A673 (cell line): Measurements from ENCODE around the gene ANKMY2. TPM values are rescaled to one million over a fixed set of nuclear protein-coding genes. Genes with fewer than 3 reads are reported as not detected.

Experiments
- BruUV-seq: library from RNA; stranded (reverse); fragments of 400-500 nt; replicated peaks from 2 replicates; lab custom pipeline; 2021; lab: Mats Ljungman, UMichigan
- CTCF ChIA-PET: fragments of 300-600 bp; sonication (Branson Sonifier 250); formaldehyde crosslinking; loops from one replicate; lab custom pipeline; 2022; ENCODE audit warnings: antibody characterized with exemption; lab: Charles Lee
- POLR2A ChIA-PET: fragments of 300-600 bp; sonication (Branson Sonifier 250); formaldehyde crosslinking; loops from one replicate; lab custom pipeline; 2022; ENCODE audit warnings: antibody characterized with exemption; ENCODE audit not compliant: low non-redundant PET; lab: Charles Lee
- DNase-seq: peaks from one replicate; pipeline ENCODE4 v3.0.0-alpha.2; 2015; ENCODE audit warnings: low spot score
- H3K27ac ChIP-seq: fragments of 200-600 bp; sonication (generic); 2 replicates; pipeline ENCODE4 v1.5.1; 2016; ENCODE audit warnings: mixed run types, low read depth, mild to moderate bottlenecking, mixed read lengths, antibody characterized with exemption, low read length; ENCODE audit not compliant: poor library complexity, severe bottlenecking
- H3K27me3 ChIP-seq: fragments of 200-600 bp; sonication (generic); replicated peaks from 2 replicates; pipeline ENCODE4 v1.6.1; 2017; ENCODE audit warnings: mixed run types, low read depth, mild to moderate bottlenecking, mixed read lengths, antibody characterized with exemption, low read length; ENCODE audit not compliant: insufficient read depth, poor library complexity
- H3K36me3 ChIP-seq: fragments of 200-600 bp; sonication (generic); 2 replicates; pipeline ENCODE4 v1.6.1; 2016; ENCODE audit warnings: mixed run types, mild to moderate bottlenecking, mixed read lengths, antibody characterized with exemption, low read length; ENCODE audit not compliant: insufficient read depth, poor library complexity, severe bottlenecking
- H3K4me1 ChIP-seq: fragments of 200-600 bp; sonication (generic); 2 replicates; pipeline ENCODE4 v1.6.1; 2017; ENCODE audit warnings: mixed run types, mild to moderate bottlenecking, mixed read lengths, antibody characterized with exemption, low read length; ENCODE audit not compliant: insufficient read depth, poor library complexity, severe bottlenecking
- H3K4me3 ChIP-seq: fragments of 200-600 bp; sonication (generic); 2 replicates; pipeline ENCODE4 v1.5.1; 2016; ENCODE audit warnings: low read depth, mixed run types, mild to moderate bottlenecking, mixed read lengths, low read length; ENCODE audit not compliant: poor library complexity, severe bottlenecking
- H3K9me3 ChIP-seq: fragments of 200-600 bp; sonication (generic); 2 replicates; pipeline ENCODE4 v1.6.1; 2016; ENCODE audit warnings: mixed run types, low read depth, mild to moderate bottlenecking, mixed read lengths, antibody characterized with exemption, low read length; ENCODE audit not compliant: poor library complexity, severe bottlenecking
- EZH2 ChIP-seq: fragments of 200-600 bp; sonication (generic); IDR thresholded peaks from 2 replicates; pipeline ENCODE4 v1.6.1; 2017; ENCODE audit warnings: borderline replicate concordance, low read depth, mild to moderate bottlenecking, mixed read lengths, antibody characterized with exemption, low read length; ENCODE audit not compliant: poor library complexity, severe bottlenecking
- intact Hi-C: fragments of 100-400 bp; cut with micrococcal nuclease; formaldehyde crosslinking; loops from one replicate; pipeline ENCODE4 v1.10.0; 2022; ENCODE audit not compliant: unreplicated experiment
- total RNA-seq: library from RNA; stranded (reverse); gene quantifications from 2 replicates; pipeline ENCODE4 v1.2.3, GENCODE V29; 2021
- TF ChIP-seq, protein P1 (sequence below): fragments of 300-800, 200-600 bp; sonication (generic); conservative IDR thresholded peaks from 2 replicates; pipeline ENCODE4 v1.5.1; 2017; ENCODE audit warnings: low read depth, mild to moderate bottlenecking, antibody characterized with exemption, low read length, moderate library complexity, mixed read lengths

ANKMY2 gene
- total RNA-seq, 1 experiment from 2014 or later, result 24.3 TPM

DNA sequence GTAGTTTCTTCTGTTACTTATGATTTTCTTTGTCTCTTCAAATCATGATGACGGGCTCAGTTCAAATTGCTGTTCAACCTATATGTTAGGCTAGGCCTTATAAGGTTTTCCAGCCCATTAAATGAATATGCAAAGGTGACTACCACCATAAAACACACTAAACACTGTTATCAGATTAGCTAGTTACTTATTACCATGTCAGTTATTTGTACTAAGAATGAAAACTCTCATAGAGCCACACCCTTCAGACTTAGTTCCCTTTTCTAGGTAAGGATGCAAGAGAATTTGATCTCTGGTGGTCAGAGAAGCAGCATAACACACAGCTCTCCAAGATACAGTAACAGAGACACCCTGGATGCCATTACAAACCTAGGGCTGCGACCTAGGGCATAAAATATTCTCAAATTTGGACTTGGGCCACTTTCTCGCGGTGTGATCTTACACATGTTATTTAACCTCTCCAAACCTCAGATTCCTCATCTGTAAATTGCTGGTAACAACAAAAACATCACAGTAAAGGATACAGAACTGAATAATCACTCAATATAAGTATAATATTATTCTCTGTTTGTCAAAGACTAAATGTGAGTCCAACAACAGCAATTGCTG is 35.6 kb downstream of the ANKMY2 start:
- POLR2A ChIA-PET, result no interaction called here
- no peaks in the 10 kb centered on the region for H3K4me1 ChIP-seq
- intact Hi-C loops, result loop anchor here (10.0 kb wide), 1 partner anchor 75 kb away; no protein-coding TSS in a partner anchor
- peaks cover 21% of the 10 kb centered on the region for H3K36me3 ChIP-seq
- BruUV-seq, result no TSS peak
- H3K27ac ChIP-seq, result no peak overlapping the region
- CTCF ChIA-PET, result no interaction called here
- no peak for DNase-seq
- no peaks in the 10 kb centered on the region for H3K9me3 ChIP-seq
- TF ChIP-seq EZH2, result no peak
- TF ChIP-seq, protein P1, sequence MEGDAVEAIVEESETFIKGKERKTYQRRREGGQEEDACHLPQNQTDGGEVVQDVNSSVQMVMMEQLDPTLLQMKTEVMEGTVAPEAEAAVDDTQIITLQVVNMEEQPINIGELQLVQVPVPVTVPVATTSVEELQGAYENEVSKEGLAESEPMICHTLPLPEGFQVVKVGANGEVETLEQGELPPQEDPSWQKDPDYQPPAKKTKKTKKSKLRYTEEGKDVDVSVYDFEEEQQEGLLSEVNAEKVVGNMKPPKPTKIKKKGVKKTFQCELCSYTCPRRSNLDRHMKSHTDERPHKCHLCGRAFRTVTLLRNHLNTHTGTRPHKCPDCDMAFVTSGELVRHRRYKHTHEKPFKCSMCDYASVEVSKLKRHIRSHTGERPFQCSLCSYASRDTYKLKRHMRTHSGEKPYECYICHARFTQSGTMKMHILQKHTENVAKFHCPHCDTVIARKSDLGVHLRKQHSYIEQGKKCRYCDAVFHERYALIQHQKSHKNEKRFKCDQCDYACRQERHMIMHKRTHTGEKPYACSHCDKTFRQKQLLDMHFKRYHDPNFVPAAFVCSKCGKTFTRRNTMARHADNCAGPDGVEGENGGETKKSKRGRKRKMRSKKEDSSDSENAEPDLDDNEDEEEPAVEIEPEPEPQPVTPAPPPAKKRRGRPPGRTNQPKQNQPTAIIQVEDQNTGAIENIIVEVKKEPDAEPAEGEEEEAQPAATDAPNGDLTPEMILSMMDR, result no peak
- H3K4me3 ChIP-seq, result no peak overlapping the region
- H3K27me3 ChIP-seq, result no peaks in the 10 kb centered on the region

DNA sequence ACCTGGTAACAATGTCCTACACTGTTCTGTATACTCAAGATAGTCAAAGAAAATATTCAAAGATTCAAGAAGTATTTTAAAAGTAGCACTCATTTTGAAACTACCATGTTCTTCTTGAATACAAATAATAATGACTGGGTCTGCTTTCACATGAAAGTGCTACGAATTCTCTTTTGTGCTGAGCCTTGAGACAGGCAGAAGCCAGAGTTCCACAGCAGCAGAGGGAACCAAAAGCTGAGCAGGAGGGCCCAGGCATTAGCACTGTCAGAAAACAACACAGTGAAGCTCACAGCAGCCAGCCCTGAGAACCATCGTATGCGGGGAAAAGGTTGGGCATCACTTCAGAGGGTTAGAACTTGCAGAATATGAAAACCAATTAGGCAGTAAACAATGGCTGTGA is 38.9 kb downstream of the ANKMY2 start:
- no peaks in the 10 kb centered on the region for H3K27me3 ChIP-seq
- H3K4me1 ChIP-seq, result no peaks in the 10 kb centered on the region
- no peak overlapping the region for H3K4me3 ChIP-seq
- POLR2A ChIA-PET, result no interaction called here
- no peak overlapping the region for H3K27ac ChIP-seq
- peaks cover 25% of the 10 kb centered on the region for H3K36me3 ChIP-seq
- no peak for DNase-seq
- intact Hi-C loops, result loop anchor here (10.0 kb wide), 1 partner anchor 78 kb away; no protein-coding TSS in a partner anchor
- TF ChIP-seq EZH2, result no peak
- TF ChIP-seq, protein P1, result no peak
- no peaks in the 10 kb centered on the region for H3K9me3 ChIP-seq
- no TSS peak for BruUV-seq
- CTCF ChIA-PET, result no interaction called here

DNA sequence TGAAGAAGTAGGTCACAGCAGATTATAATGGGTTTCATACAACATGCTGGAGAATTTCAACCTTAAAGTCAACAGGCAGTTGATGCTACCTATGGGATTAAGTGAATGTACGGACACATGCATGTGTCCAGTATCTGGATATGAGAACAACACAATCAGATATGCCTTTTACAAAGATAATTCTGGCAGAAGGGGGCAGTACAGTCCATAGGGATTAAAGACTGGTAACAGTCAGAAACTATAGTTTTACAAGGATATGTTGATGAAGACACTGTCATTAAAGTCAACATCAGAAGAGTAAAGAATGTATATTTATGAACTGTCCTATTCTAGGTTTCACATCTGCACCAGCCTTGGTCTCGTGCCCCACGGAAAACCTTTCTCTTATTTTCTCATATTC is 41.5 kb downstream of the ANKMY2 start:
- intact Hi-C loops, result loop anchor here (5.0 to 10.0 kb wide), 2 partner anchors 81 to 313 kb away; no protein-coding TSS in a partner anchor
- ChIA-PET CTCF (no interaction called here), POLR2A (no interaction called here)
- Histone ChIP-seq H3K4me3 (no peak overlapping the region), H3K27ac (no peak overlapping the region), H3K9me3 (no peaks in the 10 kb centered on the region), H3K36me3 (peaks cover 24% of the 10 kb centered on the region), H3K4me1 (no peaks in the 10 kb centered on the region), H3K27me3 (no peaks in the 10 kb centered on the region)
- TF ChIP-seq, protein P1, result peak; percentile 54
- no peak for TF ChIP-seq EZH2
- BruUV-seq, result no TSS peak
- peak; percentile 53 for DNase-seq
